ENCODE measurements around the gene SAA4.

- TF ChIP-seq CTCF (IDR thresholded peaks at IDR 0.05 in 2 of 3, conservative IDR thresholded peaks at IDR 0.05 in 1 of 3; ENCODE audit: borderline replicate concordance in 1 of 3, insufficient read depth in 1 of 3, low read depth in 2 of 3, low read length in 2 of 3) (no peak), ELF1 (IDR thresholded peaks at IDR 0.05; ENCODE audit: borderline replicate concordance, low read depth) (no peak), POLR2A (IDR thresholded peaks at IDR 0.05; ENCODE audit: borderline replicate concordance, extremely low read depth, insufficient read depth, insufficient read length) (no peak), MAX (IDR thresholded peaks at IDR 0.05) (no peak), EZH2 (IDR thresholded peaks at IDR 0.05) (no peak), EZH2phosphoT487 (IDR thresholded peaks at IDR 0.05; ENCODE audit: borderline replicate concordance) (no peak)
Measured at GRCh38 chr11:18204220-18204619, 32.4 kb downstream of the SAA4 start.

All from HCT116 (cell line).